HG03064 (cell line): Measurements from ENCODE around the gene NSUN2.
"Not testable (repeated sequence)": the region's sequence is repeated elsewhere in the genome, so short reads cannot be mapped to it uniquely, and the experiment has no call there.

Experiments used
- ATAC-seq: cut with Tn5 transposase; IDR thresholded peaks from one replicate; pipeline ENCODE4 v1.9.1; 2021; ENCODE audit warnings: low read depth; ENCODE audit not compliant: unreplicated experiment

NSUN2 gene

GRCh38 chr5:6645571-6646362, 12.9 kb upstream of the NSUN2 start:
- ATAC-seq: not testable (repeated sequence)

GRCh38 chr5:6644794-6645241, 12.0 kb upstream of the NSUN2 start:
- no peak for ATAC-seq

GRCh38 chr5:6642655-6643054, 9.8 kb upstream of the NSUN2 start:
- no peak for ATAC-seq

- ATAC-seq: no peak
These were observed 5.4 kb upstream of the NSUN2 start for GRCh38 chr5:6638236-6638635.

- ATAC-seq: no peak
These were observed 4.7 kb upstream of the NSUN2 start for GRCh38 chr5:6637590-6637989.

- ATAC-seq: no peak
These were observed 4.2 kb upstream of the NSUN2 start for GRCh38 chr5:6637022-6637421.

- no peak for ATAC-seq
These were observed 3.4 kb upstream of the NSUN2 start for GRCh38 chr5:6636293-6636692.

GRCh38 chr5:6634788-6635430, 2.1 kb upstream of the NSUN2 start:
- ATAC-seq: no peak

- ATAC-seq: no peak
These were observed 1.5 kb upstream of the NSUN2 start for GRCh38 chr5:6634306-6634705.

- ATAC-seq: peak; percentile 53
These were observed 813 bp upstream of the NSUN2 start for GRCh38 chr5:6633469-6634245.

GRCh38 chr5:6632324-6632887, 438 bp downstream of the NSUN2 start:
- peak; percentile 22 for ATAC-seq

- ATAC-seq: no peak
These were observed 1.4 kb downstream of the NSUN2 start for GRCh38 chr5:6631441-6631840.

- no peak for ATAC-seq
These were observed 6.3 kb downstream of the NSUN2 start for GRCh38 chr5:6626508-6626907.

- ATAC-seq: no peak
These were observed 8.9 kb downstream of the NSUN2 start for GRCh38 chr5:6623941-6624340.

GRCh38 chr5:6623228-6623627, 9.6 kb downstream of the NSUN2 start:
- no peak for ATAC-seq

- ATAC-seq: no peak
These were observed 16.2 kb downstream of the NSUN2 start for GRCh38 chr5:6616632-6617031.

GRCh38 chr5:6615034-6615815, 17.6 kb downstream of the NSUN2 start:
- no peak for ATAC-seq

- ATAC-seq: no peak
These were observed 21.2 kb downstream of the NSUN2 start for GRCh38 chr5:6611334-6612256.

GRCh38 chr5:6608016-6608415, 24.8 kb downstream of the NSUN2 start:
- ATAC-seq: no peak
